GM21737 (cell line): ENCODE measurements around the gene THBS4.
"Not testable (repeated sequence)": the region's sequence is repeated elsewhere in the genome, so short reads cannot be mapped to it uniquely, and the experiment has no call there.

Experiments
- ATAC-seq: cut with Tn5 transposase; IDR thresholded peaks from one replicate; pipeline ENCODE4 v1.9.1; 2021; ENCODE audit warnings: mild to moderate bottlenecking, moderate library complexity; ENCODE audit not compliant: unreplicated experiment

Gene THBS4

DNA sequence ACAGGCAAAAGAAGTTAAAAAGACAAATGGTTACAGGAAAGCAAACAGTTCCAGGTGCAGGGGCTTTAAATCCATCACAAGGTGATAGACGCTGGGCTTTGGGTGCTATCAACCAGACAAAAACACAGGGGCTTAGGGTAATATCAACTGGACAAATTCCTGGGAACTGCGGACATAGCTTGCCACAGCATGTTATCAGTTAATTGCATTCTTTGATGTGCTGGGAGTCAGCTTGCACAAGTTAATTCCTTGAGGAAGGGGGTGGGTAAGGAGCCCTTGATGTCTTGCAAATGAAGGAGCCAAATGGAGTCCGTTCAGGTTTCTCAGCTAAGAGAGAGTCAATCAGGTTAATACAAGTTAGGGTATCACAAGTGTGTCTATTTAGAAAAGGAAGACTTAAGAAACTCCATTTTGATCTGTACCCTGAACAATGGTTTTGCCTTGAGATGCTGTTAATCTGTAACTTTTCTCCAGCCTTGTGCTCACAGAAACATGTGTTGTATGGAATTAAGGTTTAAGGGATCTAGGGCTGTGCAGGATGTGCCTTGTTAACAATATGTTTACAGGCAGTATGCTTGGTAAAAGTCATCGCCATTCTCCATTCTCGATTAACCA is 76.3 kb downstream of the THBS4 start:
- not testable (repeated sequence) for ATAC-seq

- ATAC-seq: no peak
These were observed 79.7 kb downstream of the THBS4 start for GRCh38 chr5:80114860-80115259.

GRCh38 chr5:80116000-80116399 is 80.9 kb downstream of the THBS4 start:
- ATAC-seq: no peak

DNA sequence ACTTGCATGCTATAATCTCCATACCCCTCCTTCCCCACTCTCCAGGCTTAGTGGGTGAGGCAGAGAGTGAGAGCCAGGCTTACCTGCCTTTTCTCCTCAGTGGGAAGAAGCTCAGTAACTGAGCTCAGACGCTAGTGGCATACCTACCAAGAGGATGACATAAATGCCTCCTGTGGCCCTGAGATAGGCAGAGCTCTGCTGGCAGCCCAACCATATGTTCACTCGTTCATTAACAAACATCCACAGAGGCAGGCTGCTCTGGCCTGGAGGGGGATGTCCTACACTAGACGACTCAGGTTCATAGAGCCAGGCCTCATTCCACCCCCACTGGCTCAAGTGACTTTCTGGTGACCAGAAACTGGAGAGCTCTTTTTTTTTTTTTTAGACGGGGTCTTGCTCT is 81.3 kb downstream of the THBS4 start:
- no peak for ATAC-seq

DNA sequence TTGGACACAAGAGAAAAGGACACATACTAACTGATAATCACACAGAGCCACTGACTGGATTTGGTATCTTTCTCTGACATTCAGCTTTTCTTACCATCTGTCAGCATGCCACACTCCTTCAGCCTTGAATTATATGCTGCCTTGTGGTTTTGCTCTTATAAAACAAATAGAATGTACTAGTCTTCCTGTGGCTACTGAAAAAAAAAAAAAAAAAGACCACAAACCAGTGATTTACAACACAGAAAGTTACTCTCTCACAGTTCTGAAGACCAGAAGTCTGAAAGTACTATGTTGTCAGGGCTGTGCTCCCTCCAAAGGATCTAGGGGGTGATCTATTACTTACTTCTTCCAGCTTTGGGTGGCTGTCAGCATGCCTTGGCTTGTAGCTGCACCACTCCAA is 82.3 kb downstream of the THBS4 start:
- no peak for ATAC-seq

- ATAC-seq: no peak
These were observed 84.2 kb downstream of the THBS4 start for GRCh38 chr5:80119372-80119771.

DNA sequence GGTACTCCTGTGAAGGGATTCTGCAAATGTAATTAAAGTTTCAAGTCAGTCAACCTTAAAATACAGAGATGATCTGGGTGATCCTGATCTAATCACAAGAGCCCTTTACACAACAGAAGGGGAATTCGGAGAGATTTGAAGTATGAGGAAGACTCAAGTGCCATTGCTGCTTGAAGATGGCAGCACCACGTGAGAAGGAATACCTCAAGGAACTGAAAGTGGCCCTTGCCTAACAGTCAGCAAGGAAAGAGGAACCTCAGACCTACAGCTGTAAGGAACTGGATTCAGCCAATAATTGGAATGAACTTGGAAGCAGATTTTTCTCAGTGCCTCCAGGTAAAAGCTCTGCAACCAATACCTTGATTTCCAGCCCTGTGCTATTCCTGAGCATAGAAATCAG is 87.4 kb downstream of the THBS4 start:
- ATAC-seq: no peak

GRCh38 chr5:80124121-80124918 is 89.2 kb downstream of the THBS4 start:
- no peak for ATAC-seq

DNA sequence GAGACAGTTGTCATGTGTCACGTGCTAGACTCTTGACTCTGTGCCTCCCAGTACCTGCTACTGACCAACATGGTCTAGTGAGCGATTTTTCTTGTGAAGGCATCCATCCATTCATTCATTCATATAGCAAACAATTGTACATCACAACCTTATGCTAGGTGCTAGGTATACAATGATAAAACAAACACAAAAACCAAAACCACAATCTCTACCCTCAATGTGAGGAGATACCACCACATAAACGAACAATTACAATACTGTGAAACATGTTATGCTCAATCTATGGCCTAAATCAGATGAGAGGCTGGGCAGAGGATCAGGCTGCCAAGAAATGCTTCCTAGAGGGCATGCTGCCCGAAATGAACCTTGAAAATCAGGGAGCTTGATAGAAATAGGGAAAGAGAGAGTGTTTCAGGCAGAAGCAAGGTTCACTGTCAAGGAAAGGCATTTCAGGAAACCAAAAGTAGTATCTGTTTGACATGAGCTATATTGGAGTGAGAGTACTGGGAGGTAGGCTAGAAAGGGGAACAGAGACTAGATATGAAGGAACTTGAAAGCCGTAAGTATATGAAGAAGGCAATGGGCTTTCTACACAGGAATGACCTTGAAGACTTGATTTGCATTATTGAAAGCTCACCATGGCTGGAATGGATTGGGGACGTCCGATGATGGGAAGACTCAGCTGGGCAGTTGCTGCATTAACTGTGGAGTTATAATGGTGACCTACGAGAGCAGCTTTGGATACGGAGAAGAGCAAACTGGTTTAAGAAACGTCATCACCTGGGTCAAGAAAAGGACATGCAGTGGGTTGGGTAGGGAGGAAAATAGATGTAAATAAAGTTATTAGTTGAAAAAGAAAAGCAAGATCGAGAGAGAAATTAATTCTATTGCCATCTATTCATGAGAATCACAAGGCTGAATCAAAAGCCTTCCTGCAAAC is 90.1 kb downstream of the THBS4 start:
- ATAC-seq: peak; percentile 71

DNA sequence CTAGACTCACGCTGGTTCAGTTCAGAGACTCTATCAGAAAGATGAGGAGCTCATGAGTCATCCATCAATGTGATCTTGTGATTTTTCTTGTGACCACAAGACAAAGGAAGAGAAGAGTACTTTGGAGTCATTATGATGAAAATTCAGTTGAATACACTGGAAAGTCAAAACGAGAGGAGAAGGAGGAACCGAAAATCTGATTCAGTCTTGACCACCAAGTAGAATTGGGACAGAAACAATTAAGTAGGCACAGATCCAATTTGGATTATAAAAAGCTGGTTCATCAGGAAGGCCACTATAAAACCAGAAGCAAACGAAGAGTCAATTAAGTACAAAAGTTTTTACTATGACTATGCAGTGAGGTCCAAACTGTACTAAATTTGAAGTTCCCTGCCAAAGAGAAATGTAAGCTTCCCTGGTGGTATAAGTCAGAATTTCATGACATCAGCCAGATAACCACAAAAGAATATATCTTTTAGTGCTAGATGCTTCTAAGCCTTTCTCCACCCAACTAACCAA is 90.9 kb downstream of the THBS4 start:
- ATAC-seq: peak; percentile 54

DNA sequence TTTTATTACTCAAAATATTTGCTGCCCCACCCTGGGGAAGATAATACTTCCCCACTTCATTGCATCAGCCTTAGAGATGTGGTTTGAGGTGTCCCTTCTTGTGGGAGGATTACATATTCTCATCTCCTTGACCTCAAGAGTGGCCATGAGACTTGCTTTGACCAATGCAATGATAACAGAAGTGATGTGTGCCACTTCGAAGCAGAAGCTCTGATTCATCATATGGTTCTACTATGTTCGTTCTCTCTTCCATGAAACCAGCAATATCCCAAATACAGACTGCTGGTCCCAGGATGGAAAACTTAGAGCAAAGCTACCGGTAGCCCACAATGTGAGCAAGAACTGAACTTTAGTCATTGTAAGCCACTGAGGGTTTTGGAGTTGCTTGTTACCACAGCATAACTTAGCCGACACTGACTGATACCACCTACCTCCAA is 92.0 kb downstream of the THBS4 start:
- ATAC-seq: no peak

- no peak for ATAC-seq
These were observed 93.0 kb downstream of the THBS4 start for GRCh38 chr5:80128141-80128540.

DNA sequence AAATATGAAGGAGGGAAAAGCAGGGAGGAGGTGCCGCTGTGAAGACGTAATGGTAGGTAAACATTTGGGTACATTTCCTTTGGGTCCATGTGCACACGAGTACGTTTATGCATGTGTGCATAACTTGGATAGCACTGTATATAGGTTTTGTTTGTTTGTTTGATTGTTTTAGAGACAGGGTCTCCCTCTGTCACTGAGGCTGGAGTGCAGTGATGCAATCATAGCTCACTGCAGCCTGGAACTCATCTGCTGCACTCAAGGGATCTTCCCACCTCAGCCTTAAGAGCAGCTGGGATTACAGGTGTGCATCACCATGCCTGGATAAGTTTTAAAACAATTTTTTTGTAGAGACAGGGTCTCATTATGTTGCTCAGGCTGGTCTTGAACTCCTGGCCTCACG is 94.0 kb downstream of the THBS4 start:
- ATAC-seq: no peak
